Breast epithelium (tissue), 4 donors: ENCODE measurements around the gene TNNT1. TPM values are rescaled to one million over a fixed set of nuclear protein-coding genes. Genes with fewer than 3 reads are reported as not detected.

Experiments used
- DNase-seq, 2 donors: peaks; one replicate each; pipeline ENCODE4 v3.0.0-alpha.2; 2019; ENCODE audit warnings: low spot score in 2 of 2
- H3K27ac ChIP-seq, 2 donors: fragments of 200-600 bp; sonication (generic) in 1 of 2; one replicate each; pipeline ENCODE4 v1.5.1; 2016 to 2019; ENCODE audit warnings: mild to moderate bottlenecking in 1 of 2
- H3K27me3 ChIP-seq, 2 donors: fragments of 200-600 bp; sonication (generic) in 1 of 2; one replicate each; pipeline versions ENCODE4 v1.5.1 to v1.6.0; 2017 to 2019; ENCODE audit warnings: control low read depth in 1 of 2, mild to moderate bottlenecking in 1 of 2
- H3K36me3 ChIP-seq: fragments of 200-600 bp; one replicate; pipeline ENCODE4 v1.5.1; 2019
- H3K4me1 ChIP-seq, 2 donors: fragments of 200-600 bp; sonication (generic); one replicate each; pipeline ENCODE4 v1.5.1; 2016 to 2019; ENCODE audit warnings: control low read depth in 1 of 2
- H3K4me3 ChIP-seq, 3 donors: fragments of 200-600 bp; sonication (generic); 1 replicate in 2 of 3; 2 replicates in 1 of 3; pipeline ENCODE4 v1.5.1; 2016 to 2019; ENCODE audit warnings: mild to moderate bottlenecking in 3 of 3, moderate library complexity in 2 of 3
- H3K9me3 ChIP-seq, 2 donors: fragments of 200-600 bp; sonication (generic) in 1 of 2; one replicate each; pipeline ENCODE4 v1.5.1; 2016 to 2019; ENCODE audit warnings: control low read depth in 1 of 2
- CTCF ChIP-seq, 3 donors: fragments of 450-650 bp; IDR thresholded peaks; one replicate each; pipeline ENCODE4 v1.5.1; 2016 to 2017; ENCODE audit warnings: antibody characterized with exemption in 3 of 3, mild to moderate bottlenecking in 3 of 3, moderate library complexity in 3 of 3
- POLR2A ChIP-seq: fragments of 450-650 bp; IDR thresholded peaks from one replicate; pipeline ENCODE4 v1.6.1; 2016; ENCODE audit warnings: antibody characterized with exemption, mild to moderate bottlenecking, moderate library complexity
- POLR2AphosphoS5 ChIP-seq, 3 donors: sonication (generic); formaldehyde crosslinking; IDR thresholded peaks; one replicate each; pipeline ENCODE4 v1.6.1; 2017; ENCODE audit warnings: antibody characterized with exemption in 3 of 3
- intact Hi-C: fragments of 100-400 bp; cut with DNase I; formaldehyde crosslinking; loops from one replicate; pipeline ENCODE4 v1.15.1; 2023; ENCODE audit warnings: low total_unique reads
- total RNA-seq, 3 donors: library from RNA; depleted of rRNA; stranded (reverse); fragments of >200 nt; gene quantifications; one replicate each; pipeline ENCODE4 v1.1.0, GENCODE V29; 2016

The TNNT1 gene
- total RNA-seq, result 1 to 10 TPM in 2 of 3 donors, not detected in 1; 3.7 to 7.2 TPM

GRCh38 chr19:55149078-55150003, at the start of gene TNNT1:
TSS of gene TNNT1 (minus strand) at chr19:55149206. CDS start at chr19:55147157, 2,049 bp downstream.
- no peaks in the 10 kb centered on the region for H3K9me3 ChIP-seq
- H3K4me1 ChIP-seq, result no peaks in the 10 kb centered on the region
- no peak within 1 kb of the TSS for H3K4me3 ChIP-seq
- no peaks in the 10 kb centered on the region for H3K36me3 ChIP-seq
- DNase-seq, result no peak
- no peak within 1 kb of the TSS for H3K27ac ChIP-seq
- H3K27me3 ChIP-seq, result peaks cover 7 to 64% of the 10 kb centered on the region in 2 donors
- intact Hi-C loops, result loop anchor here (5.0 kb wide), 1 partner anchor 93 kb away; no protein-coding TSS in a partner anchor
- TF ChIP-seq POLR2A (no peak), POLR2AphosphoS5 (IDR thresholded peaks at IDR 0.05) (no peak), CTCF (IDR thresholded peaks at IDR 0.05) (no peak)

GRCh38 chr19:55198651-55199050, 49.6 kb upstream of the TNNT1 start:
- no peaks in the 10 kb centered on the region for H3K9me3 ChIP-seq
- TF ChIP-seq POLR2AphosphoS5 (IDR thresholded peaks at IDR 0.05) (no peak), POLR2A (no peak), CTCF (IDR thresholded peaks at IDR 0.05) (no peak)
- intact Hi-C loops, result no loop called here
- peaks cover 0 to 7% of the 10 kb centered on the region in 2 donors for H3K27me3 ChIP-seq
- no peak overlapping the region for H3K27ac ChIP-seq
- H3K4me3 ChIP-seq, result no peak overlapping the region
- DNase-seq, result no peak
- H3K4me1 ChIP-seq, result no peaks in the 10 kb centered on the region
- H3K36me3 ChIP-seq, result no peaks in the 10 kb centered on the region

GRCh38 chr19:55197528-55197927, 48.5 kb upstream of the TNNT1 start:
- Histone ChIP-seq H3K4me3 (no peak overlapping the region), H3K4me1 (no peaks in the 10 kb centered on the region), H3K27me3 (peaks cover 0 to 7% of the 10 kb centered on the region in 2 donors), H3K36me3 (no peaks in the 10 kb centered on the region), H3K27ac (no peak overlapping the region), H3K9me3 (no peaks in the 10 kb centered on the region)
- TF ChIP-seq CTCF (IDR thresholded peaks at IDR 0.05), result no peak
- TF ChIP-seq POLR2AphosphoS5 (IDR thresholded peaks at IDR 0.05), result no peak
- TF ChIP-seq POLR2A, result no peak
- DNase-seq, result no peak
- intact Hi-C loops, result no loop called here

GRCh38 chr19:55196803-55197202, 47.8 kb upstream of the TNNT1 start:
- H3K4me1 ChIP-seq, result no peaks in the 10 kb centered on the region
- no peak for DNase-seq
- H3K27ac ChIP-seq, result no peak overlapping the region
- no peak overlapping the region for H3K4me3 ChIP-seq
- peaks cover 0 to 7% of the 10 kb centered on the region in 2 donors for H3K27me3 ChIP-seq
- intact Hi-C loops, result no loop called here
- TF ChIP-seq POLR2A (no peak), POLR2AphosphoS5 (IDR thresholded peaks at IDR 0.05) (no peak), CTCF (IDR thresholded peaks at IDR 0.05) (no peak)
- no peaks in the 10 kb centered on the region for H3K36me3 ChIP-seq
- H3K9me3 ChIP-seq, result no peaks in the 10 kb centered on the region

GRCh38 chr19:55193481-55193880, 44.5 kb upstream of the TNNT1 start:
- TF ChIP-seq CTCF (IDR thresholded peaks at IDR 0.05) (no peak), POLR2A (no peak), POLR2AphosphoS5 (IDR thresholded peaks at IDR 0.05) (no peak)
- Histone ChIP-seq H3K4me1 (no peaks in the 10 kb centered on the region), H3K27ac (peak overlapping the region in 1 of 2 donors; percentile 38), H3K36me3 (no peaks in the 10 kb centered on the region), H3K4me3 (no peak overlapping the region), H3K27me3 (peaks cover 0 to 3% of the 10 kb centered on the region in 2 donors), H3K9me3 (no peaks in the 10 kb centered on the region)
- no peak for DNase-seq
- intact Hi-C loops, result no loop called here
